Activated T-cell treated with anti-CD3 and anti-CD28 coated beads, Interleukin-2, amount 50 U/mL, for 48 hours (primary cell): ENCODE results near the gene PFKFB3.
A peak's percentile ranks its signal among the peaks of the same experiment; 100 is the strongest.
"Not testable (repeated sequence)": the region's sequence is repeated elsewhere in the genome, so short reads cannot be mapped to it uniquely, and the experiment has no call there.

ENCODE experiments used
- DNase-seq, 2 experiments: peaks; one replicate each; pipeline ENCODE4 v3.0.0-alpha.2; 2020

Gene PFKFB3

DNA sequence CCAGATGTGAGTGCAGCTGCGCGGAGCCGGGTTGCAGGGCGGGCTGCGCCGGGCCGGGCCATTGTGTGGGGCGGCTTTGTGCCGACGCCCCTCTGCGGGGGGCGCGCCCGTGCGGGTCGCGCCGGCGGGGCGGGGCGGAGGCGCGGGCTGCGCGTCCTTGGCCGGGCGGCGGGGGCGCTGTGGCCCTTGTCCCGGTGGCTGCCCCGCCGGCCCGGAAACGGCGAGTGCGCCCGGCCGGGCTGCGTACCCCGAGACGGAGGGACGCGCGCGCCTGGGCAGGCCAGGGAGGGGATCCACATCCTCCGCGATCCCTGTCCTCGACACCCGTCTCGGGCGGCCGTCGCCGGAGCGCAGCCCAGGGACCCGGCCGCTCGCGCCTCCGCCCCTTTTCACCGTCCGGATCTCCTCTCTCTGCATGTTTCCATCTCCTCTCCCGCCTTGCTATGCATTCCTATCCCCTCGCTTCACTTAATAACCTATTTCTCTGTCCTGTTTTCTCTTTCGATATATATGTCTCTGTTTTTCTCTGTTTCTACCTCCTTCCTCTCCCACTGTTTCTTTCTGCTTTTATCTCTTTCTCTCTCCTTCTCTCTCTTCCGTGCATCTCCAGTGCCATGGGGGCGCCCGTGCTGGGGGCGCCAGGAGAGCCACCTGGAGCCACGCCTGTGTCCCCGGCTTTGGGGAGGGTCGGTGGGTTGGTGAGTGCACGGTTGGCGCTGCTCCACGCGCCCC, 765 bp downstream of the PFKFB3 start:
- peak; percentile 72 to 81 for DNase-seq

DNA sequence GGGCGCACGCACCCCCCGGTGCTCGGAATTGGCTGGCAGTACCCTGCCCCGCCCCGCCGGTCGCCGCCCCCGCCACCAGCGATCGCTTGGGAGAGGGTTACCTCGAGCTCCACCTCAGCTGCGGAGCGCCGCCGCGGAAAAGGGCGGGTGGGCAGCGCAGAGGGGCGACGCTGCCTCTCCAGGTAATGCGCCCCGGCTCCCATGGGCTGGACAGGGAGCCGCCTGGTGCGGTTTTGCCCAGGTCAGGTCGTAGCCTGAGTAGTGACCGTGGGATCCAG, 1.3 kb downstream of the PFKFB3 start:
- DNase-seq: peak; percentile 72 to 76

DNA sequence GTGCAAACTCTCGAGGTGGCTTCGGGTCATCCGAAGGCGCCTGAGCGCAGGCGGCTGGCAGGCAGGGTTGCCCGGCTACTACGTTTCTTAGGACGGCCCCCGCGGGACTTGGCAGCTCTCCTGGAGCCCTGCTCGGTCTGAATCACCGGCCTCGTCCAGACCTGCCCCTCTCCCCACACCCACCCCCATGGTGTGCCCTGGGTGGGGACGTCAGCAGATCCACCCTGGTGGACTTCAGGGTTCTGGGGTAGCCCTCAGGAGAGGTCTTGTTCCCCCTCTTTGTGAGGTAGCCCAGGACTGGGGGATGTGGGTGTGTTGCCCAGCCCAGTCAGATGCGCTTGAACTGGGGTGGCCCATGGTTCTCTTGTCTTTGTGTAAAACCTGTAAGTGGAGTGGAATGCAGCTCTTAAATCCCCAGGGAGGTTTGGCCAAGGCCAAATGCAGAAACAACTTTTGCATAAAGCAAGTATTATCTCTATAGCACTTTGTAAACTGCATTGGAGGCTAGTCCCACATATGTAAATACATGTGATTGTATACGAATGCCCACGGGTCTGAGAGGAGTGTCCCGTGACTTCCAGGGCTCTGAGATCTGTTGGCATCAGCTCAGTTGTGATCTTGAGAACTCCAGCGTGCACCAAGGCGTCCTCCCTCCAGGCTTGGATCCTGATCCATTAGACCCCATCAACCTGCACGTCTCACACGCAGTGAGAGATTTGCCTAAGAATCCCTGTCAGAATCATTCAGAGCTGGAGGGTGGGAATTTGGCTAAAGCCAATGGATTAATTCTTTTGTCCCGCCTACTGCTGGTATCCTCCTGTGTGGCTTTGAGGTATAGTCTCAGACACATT, 1.8 kb downstream of the PFKFB3 start:
- peak in 1 of 2 experiments; percentile 39 for DNase-seq

DNA sequence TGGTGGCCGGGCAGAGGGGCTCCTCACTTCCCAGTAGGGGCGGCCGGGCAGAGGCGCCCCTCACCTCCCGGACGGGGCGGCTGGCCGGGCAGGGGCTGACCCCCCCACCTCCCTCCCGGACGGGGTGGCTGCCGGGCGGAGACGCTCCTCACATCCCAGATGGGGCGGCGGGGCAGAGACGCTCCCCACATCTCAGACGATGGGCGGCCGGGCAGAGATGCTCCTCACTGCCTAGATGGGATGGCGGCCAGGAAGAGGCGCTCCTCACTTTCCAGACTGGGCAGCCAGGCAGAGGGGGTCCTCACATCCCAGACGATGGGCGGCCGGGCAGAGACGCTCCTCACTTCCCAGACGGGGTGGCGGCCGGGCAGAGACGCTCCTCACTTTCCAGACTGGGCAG, 3.8 kb downstream of the PFKFB3 start:
- not testable (repeated sequence) for DNase-seq

DNA sequence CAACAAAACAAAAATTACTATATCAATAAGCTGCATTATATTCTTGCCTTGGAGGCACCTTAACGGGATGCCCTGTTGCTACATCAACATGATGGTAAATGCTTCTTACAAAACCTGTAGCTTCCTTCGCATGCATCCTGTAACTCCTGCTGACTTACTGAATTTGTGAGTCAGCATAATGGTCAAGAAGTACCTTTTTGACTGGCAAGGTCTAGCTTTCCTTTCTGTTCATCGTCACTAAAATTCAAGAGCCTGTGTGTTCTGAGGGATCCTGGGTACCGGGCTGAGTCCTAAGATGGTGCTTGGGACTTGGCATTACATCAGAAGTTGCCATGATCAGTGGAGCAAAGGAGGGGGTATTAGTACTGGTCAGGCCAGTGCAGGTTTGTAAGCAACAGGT, 4.9 kb downstream of the PFKFB3 start:
- no peak for DNase-seq

DNA sequence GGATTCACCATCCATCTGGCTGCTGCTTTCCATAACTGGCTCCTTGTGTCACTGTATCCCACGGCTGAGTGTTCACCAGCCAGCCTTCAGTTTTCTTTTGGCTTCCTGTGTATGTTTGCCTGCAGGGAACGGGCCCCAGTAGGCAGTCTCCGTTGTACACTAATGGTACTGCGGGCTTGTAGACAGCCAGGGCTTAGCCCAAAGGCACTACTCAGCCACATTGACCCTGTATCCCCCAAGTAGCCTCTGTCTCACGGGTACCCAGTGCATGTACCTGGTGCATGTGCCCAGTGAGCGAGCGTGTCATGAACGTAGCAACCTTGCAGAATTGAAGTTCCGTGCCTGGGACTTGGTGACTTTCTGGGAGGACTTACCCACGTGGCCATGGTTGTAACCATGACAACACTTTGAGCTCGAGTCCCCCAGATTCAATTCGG, 6.1 kb downstream of the PFKFB3 start:
- no peak for DNase-seq

DNA sequence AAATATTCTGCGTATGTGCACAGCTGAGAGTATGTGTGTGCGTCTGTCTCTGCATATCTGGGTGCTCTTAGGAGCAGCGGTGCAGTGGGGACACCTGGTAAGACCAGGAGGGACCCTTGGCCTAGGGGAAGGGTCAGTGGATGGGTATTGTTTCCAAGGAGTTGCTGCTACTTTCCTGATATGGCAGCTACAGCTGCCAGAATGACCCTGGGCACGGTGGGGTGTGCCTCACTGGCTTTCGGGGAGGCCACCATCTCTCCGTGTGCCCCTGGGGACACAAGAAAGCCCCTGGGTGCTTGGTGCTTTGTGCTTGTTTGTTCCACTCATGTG, 8.6 kb downstream of the PFKFB3 start:
- no peak for DNase-seq

DNA sequence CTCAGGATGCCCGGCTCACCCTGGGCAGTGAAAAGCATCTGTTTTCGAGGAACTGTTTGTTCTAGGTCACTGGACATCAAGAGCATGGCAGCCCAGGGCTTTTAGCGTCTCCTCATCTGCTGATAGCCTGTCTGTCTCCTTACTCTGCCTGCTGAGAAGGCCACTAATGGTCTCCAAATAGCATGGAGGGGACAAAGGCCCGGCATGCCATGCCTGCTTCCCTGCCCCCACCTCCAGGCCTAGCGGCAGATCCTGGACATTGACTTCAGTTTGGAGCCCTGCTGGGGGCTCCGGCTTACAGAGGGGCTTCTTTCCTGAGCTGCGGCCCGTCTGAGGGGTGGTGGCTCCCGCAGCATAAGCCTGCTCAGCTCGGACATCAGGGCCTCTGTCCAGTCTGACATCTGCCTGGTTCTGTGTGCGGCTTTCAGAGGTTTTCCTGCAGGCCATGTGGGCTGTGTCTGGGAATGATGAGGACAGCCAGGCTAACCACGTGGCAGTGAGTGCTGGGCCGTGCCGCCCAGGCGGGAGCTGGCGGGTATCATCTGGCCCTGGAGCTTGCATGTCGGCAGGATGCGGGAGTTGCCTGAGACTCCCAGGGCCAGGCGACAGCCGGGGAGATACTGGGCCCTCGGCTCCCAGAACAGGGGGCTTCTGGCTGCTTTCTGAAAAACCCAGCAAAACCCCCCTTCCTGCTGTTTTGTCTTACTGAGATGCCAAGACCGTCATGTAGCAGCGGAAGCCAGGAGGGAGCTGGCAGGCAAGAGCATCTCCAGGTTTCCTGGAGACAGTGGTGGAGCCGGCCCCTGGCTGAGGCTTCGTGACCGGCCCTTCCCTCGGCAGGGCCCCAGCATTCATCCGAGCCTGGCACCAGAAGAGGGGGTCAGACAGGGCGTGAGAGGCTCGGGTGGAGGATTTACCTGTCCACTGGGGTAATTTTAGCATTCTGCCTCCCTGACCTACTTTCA, 9.2 kb downstream of the PFKFB3 start:
- DNase-seq: no peak

DNA sequence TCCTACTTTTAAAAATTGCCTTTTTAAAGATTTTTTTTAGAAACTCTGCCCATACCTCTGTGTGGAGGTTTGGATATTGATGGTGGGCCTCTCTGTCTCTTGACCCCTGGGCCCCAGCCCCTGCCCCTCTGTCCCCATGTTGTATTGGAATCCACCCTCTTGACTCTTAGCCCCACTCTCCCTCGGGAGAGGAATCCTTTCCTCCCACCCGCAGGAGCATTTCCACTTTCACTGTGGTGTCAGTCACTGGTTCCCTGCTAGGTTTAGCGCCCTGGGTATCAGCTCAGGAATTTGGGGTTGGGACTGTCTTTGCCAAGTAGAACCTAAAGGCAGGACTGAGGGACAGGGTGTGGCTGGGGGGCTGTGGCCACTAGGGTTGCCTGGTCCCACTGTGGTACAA, 10.1 kb downstream of the PFKFB3 start:
- no peak for DNase-seq

DNA sequence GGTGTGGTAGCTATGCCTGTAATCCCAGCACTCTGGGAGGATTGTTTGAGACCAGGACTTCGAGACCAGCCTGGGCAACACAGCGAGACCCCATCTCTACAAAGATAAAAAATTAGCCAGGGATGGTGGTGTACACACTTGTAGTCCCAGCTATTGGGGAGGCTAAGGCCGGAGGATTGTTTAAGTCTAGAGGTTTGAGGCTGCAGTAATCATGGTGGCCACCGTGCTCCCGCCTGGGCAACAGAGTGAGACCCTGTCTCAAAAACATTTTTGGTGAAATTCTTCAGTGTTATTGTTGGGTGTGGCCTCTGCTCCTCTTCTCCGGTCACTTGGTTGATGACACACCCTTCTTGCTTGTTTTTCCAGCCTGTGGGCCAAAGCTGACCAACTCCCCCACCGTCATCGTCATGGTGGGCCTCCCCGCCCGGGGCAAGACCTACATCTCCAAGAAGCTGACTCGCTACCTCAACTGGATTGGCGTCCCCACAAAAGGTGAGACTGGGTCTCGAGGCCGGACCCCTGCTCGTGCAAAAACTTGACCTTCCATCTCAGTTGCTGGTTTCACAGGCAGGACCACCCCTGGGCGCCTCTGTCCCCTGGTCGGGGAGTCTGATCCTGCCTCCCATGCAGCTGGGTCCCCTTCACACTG, 10.6 kb downstream of the PFKFB3 start:
- no peak for DNase-seq

DNA sequence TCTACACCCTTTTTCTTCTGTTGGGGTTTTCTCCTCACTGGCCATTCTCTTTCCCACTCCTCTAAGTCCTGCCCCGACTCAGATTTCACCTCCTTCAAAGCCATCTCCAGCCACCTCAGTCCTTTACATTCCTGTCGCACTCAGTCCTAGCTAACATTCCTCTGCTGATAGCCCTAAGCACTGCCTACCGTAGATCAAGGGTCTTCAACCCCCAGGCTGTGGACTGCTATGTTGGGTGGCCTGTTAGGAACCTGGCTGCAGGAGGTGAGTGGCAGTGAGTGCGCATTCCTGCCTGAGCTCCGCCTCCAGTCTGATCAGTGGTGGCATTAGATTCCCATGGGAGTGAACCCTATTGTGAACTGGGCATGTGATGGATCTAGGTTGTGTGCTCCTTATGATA, 11.2 kb downstream of the PFKFB3 start:
- DNase-seq: no peak

DNA sequence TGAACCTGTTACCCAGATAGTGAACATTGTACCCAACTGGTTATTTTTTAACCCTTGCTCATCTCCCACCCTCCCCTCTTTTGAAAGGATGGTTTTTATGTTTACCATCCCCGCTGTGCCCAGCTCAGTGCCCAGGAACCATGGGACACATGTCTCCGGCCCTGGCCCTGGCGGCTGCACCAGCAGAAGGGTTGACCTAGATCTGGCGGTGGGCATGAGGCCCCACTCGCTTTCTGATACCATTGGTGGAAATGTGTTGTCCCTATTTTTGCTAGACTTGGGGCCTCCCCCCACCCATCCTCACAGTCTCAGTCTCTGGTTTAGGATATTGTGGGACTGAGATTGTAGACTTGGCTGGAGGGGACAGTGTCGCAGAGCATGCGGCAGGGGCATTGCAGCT, 11.9 kb downstream of the PFKFB3 start:
- no peak for DNase-seq

DNA sequence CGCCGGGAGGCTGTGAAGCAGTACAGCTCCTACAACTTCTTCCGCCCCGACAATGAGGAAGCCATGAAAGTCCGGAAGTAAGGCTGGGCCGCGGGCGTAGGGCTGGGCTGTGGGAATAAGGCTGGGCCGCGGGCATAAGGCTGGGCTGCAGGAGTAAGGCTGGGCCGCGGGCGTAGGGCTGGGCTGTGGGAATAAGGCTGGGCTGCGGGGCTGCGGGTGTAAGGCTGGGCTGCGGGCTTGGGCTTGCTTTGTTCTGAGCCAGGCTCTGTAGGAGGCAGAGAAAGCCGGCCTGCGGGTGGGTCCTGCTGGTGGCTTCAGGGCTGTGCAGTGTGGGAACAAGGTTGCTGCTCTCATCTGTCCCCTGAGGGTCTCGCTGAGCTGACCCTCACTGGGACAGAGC, 12.5 kb downstream of the PFKFB3 start:
- DNase-seq: no peak

DNA sequence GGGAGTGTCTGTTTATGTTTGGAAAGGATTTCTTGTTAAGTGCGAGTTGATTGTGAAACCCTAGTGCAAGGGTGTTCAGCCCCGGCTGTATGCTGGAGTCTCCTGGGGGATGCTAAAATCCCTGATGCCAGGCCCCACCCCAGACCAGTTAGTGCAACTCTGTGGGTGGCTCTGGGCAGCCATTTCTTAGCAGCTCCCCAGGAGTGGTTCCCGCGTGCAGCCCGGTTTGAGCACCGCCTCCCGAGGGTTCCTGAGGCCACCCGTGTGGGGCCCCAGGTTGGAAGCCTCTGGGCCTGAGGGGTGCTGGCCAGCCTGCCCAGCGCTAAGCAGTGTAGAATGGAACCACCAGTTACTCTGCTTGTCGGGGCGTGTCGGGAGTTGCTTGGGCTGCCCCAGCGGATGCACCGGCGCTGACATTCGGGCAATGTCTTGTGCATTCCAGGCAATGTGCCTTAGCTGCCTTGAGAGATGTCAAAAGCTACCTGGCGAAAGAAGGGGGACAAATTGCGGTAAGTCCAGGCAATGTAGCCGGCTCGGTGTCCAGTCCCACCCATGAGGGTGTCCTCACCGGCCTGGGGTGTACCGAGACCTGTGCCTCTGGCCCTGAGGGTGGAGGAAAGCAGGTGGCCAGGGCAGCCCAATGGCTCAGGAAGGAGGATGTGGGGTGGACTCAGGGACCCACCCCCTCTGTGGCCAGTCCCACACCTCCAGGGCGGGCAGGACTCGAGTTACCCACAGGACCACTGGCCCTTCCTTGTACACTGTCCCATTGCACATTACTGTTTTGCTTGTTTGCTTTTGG, 13.2 kb downstream of the PFKFB3 start:
- no peak for DNase-seq

DNA sequence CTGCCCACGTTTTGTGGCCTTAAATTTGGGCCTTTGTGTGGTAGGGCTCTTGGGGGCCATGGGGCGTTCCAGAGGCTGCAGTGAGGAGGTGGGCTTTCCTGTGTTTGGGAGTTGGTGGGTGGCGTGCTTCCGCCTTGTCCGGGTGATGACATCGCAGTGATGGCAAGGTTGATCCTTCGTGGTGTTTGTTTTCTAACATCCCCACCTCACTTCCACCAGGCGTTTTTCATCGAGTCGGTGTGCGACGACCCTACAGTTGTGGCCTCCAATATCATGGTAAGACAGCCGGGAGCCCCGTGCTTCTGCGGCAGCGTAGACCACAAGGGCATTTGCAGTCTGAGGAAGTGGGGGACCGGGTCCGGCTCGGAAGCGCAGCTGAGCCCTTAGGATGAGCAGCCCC, 14.2 kb downstream of the PFKFB3 start:
- no peak for DNase-seq

DNA sequence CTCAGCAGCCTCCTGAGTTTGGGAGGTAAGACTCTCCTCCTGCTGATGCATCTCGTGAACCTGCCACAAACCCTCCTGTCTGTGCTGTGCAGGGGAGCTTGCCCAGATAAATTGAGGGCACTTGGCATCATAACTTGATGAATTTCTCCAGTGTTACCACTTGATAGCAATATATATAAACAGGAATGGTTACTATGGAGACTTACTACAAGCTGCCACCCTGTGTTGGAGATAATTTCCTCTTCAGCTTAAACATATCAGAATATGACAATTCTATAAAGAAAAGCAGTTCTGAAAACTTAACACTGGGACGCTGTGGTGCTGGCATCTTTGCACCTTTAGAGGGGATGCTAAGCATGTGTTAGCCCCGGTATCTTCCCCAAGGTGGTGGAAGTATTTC, 14.9 kb downstream of the PFKFB3 start:
- DNase-seq: no peak

DNA sequence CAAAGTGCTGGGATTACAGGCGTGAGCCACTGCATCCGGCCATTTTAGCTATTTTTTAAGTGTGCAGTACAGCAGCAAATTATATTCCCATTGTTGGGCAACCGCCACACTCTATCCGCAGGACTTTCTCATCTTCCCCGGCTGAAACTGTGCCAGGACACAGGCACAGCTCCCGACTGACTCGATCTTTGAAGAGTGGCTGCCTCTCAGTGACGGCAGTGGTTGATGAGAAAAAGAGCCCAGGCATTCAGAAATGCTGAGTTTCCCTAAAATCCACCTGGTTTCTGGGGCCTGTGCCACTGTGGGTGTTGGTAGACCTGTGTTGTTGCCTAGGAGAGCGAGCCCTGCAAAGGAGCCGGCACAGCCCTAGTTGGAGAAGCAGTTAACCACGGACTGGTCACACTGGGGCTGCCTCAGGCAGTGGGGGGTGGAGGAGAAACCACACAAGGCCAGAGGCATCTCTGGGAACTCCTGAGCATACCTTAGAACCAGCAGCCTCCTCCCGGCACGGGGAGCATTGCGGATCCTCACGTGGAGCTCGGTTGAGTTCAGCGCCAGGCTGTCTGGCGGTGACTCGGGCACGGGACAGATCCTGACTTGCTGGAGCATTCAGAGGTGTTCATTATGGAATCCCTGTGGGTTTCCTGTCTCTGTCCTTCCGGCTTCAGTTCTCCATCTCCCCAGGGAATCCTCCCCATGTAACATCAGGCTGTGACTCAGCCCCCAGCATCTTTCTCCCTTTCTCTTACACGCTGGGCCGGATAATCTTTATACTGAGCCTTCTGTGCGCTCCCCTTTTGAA, 16.2 kb downstream of the PFKFB3 start:
- no peak for DNase-seq

DNA sequence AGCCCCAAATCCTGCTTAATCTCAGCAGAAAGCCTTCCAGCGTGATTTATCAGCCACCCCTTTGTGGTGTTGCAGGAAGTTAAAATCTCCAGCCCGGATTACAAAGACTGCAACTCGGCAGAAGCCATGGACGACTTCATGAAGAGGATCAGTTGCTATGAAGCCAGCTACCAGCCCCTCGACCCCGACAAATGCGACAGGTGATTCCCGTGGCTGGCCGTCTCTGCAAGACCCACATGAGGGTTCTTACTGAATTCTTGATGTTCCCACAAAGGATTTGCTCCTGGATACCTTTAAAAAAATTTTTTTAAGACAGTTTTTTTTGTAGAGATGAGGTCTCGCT, 16.7 kb downstream of the PFKFB3 start:
- DNase-seq: no peak

DNA sequence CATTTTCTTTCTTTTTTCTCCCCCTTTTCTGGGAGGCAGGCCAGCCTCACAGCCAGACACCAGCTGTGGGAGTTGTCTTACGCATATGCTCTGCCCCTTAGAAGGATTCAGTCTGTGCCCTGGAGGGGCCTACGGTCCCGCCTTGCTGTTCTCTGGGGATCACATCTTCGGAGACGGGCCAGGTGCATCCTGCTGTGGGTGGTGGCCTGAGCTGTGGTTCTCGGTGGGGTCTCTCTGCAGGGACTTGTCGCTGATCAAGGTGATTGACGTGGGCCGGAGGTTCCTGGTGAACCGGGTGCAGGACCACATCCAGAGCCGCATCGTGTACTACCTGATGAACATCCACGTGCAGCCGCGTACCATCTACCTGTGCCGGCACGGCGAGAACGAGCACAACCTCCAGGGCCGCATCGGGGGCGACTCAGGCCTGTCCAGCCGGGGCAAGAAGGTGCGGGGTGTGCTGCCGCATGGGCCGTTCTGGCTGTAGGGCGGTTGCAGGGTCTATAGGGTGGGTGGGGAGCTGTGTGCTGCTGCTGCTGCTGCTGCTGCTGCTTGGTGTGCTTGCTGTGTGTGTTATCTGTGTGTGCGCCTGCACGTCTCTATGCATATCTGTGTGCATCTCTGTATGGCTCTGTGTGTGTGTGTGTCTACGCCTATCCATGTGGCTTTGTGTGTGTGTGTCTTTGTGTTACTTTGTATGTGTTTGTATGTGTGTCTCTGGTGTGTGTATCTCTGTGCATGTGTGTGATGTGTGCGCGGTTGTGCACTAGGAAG, 17.9 kb downstream of the PFKFB3 start:
- DNase-seq: no peak

DNA sequence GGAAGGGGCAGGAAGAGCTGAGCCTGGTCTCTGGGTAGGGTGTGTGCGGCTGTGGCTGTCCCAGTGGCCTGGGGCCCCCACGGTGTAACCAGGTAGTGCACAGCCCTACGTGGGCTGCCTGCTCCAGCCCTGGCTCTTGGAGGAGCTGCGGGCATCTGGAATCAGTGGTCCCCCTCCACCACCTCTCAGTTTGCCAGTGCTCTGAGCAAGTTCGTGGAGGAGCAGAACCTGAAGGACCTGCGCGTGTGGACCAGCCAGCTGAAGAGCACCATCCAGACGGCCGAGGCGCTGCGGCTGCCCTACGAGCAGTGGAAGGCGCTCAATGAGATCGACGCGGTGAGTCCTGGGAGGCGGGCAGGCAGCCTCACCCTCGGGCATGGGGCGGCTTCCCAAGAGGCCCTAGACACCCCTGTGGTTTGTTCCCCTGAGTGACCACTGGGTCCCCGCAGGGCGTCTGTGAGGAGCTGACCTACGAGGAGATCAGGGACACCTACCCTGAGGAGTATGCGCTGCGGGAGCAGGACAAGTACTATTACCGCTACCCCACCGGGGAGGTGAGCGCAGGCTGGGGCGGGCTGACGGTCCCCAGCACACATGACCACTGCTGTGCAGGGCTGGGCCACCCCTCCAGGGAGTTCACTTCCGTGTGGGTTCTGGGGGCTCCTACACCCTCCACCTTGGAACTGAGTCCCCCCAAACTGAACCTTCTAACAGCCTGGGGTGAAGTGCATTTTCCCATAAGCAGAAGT, 18.6 kb downstream of the PFKFB3 start:
- no peak for DNase-seq
